Astrocyte of the spinal cord (primary cell): Measurements from ENCODE around the gene SELP.

Source experiments
- DNase-seq: peaks from one replicate; pipeline ENCODE4 v3.0.0; 2011; ENCODE audit warnings: low read depth, low spot score
- H3K4me3 ChIP-seq: 2 replicates; pipeline ENCODE4 v1.5.1; 2011; ENCODE audit warnings: low read depth, mild to moderate bottlenecking, low read length, moderate library complexity
- CTCF ChIP-seq: IDR thresholded peaks from 2 replicates; pipeline ENCODE4 v1.5.1; 2012; ENCODE audit warnings: low read depth, mild to moderate bottlenecking, low read length, inconsistent platforms
- in situ Hi-C: cut with HindIII; loops from 2 replicates; pipeline ENCODE4 v1.10.0; 2017; ENCODE audit warnings: low sequenced_read_pairs

SELP gene

GRCh38 chr1:169653873-169654272, 23.9 kb upstream of the SELP start:
- no peak overlapping the region for H3K4me3 ChIP-seq
- no peak for DNase-seq
- in situ Hi-C loops = no loop called here
- TF ChIP-seq CTCF = no peak

DNA sequence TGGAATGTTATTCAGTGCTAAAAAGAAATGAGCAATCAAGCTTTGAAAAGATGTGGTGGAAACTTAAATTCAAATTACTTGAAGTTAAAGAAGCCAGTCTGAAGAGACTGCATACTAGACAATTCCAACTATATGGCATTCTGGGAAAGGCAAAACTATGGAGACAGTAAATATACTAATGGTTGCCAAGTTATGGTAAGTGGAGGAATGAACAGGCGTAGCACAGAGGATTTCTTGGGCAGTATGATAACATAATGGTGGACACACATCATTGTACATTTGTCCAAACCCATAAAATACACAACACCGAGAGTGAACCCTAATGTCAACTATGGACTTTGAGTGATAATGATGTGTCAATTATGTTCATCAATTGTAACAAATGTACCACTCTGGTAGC, 21.1 kb upstream of the SELP start:
- no peak overlapping the region for H3K4me3 ChIP-seq
- no peak for DNase-seq
- in situ Hi-C loops = no loop called here
- TF ChIP-seq CTCF = no peak

DNA sequence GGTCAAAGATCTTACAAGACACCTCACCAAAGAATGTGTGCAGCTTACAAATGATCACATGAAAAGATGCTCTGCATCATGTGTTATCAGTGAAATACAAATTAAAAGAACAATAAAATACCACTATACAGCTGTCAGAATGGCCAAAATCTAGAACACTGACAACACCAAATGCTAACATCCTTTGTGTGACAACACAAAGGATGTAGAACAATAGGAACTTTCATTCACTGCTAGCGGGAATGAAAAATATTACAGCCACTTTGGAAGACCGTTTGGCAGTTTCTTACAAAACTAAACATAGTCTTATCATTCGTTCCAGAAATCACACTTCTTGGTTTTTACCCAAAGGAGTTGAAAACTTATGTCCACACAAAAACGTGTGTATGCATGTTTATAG, 20.6 kb upstream of the SELP start:
- in situ Hi-C loops = no loop called here
- no peak for TF ChIP-seq CTCF
- no peak overlapping the region for H3K4me3 ChIP-seq

GRCh38 chr1:169648709-169649108, 18.8 kb upstream of the SELP start:
- no peak for TF ChIP-seq CTCF
- DNase-seq = no peak
- in situ Hi-C loops = no loop called here
- no peak overlapping the region for H3K4me3 ChIP-seq

More for the DNA sequence above, 20.6 kb upstream of the SELP start:
- no peak for DNase-seq

GRCh38 chr1:169648187-169648586, 18.3 kb upstream of the SELP start:
- in situ Hi-C loops = no loop called here
- no peak for TF ChIP-seq CTCF
- H3K4me3 ChIP-seq = no peak overlapping the region
- DNase-seq = no peak

DNA sequence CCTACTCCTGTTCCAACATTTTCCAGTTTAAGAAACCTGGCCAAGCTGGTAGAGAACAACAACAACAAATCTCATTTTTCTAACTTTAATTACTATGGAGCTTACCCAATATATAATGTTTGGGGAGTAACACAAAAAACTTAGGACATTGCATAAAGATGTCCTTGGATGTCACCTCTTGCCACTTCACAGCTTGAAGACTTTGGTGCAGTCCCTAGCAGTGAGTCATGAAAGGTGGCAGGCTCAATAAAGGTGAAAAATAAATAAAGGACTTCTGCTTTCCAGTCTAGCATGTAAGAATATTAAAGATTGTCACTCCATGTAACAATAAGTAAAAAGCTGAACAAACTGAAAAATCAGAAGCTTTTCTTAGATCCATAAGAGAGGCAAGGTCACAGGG, 17.6 kb upstream of the SELP start:
- no peak for DNase-seq
- TF ChIP-seq CTCF = no peak
- in situ Hi-C loops = no loop called here
- no peak overlapping the region for H3K4me3 ChIP-seq

GRCh38 chr1:169644297-169644696, 14.4 kb upstream of the SELP start:
- in situ Hi-C loops = no loop called here
- DNase-seq = no peak
- no peak overlapping the region for H3K4me3 ChIP-seq
- TF ChIP-seq CTCF = no peak
